ENCODE measurements around the gene SLC40A1.

The SLC40A1 gene

GRCh38 chr2:189587780-189588179 lies 7.2 kb upstream of the SLC40A1 start:
- Histone ChIP-seq H3K27me3 (ENCODE audit: low read depth) (peaks cover 6% of the 10 kb centered on the region; the same call in 1 of the 2 replicates), H3K4me3 (no peak overlapping the region), H3K4me1 (no peaks in the 10 kb centered on the region), H3K36me3 (replicated peaks) (no peaks in the 10 kb centered on the region), H3K9me3 (no peaks in the 10 kb centered on the region)
- no peak for DNase-seq (ENCODE audit: low spot score in 2 of 2)
- in situ Hi-C loops (cut with MboI; ENCODE audit: low sequenced_read_pairs): no loop called here

- H3K36me3 ChIP-seq (replicated peaks): no peaks in the 10 kb centered on the region
- no peaks in the 10 kb centered on the region for H3K9me3 ChIP-seq
- in situ Hi-C loops (cut with MboI; ENCODE audit: low sequenced_read_pairs): no loop called here
- H3K4me1 ChIP-seq: no peaks in the 10 kb centered on the region
- no peak for DNase-seq (ENCODE audit: low spot score in 2 of 2)
- H3K27me3 ChIP-seq (ENCODE audit: low read depth): peaks cover 6% of the 10 kb centered on the region; the same call in 1 of the 2 replicates
- no peak overlapping the region for H3K4me3 ChIP-seq
Observed at GRCh38 chr2:189585226-189585756, 4.7 kb upstream of the SLC40A1 start.

GRCh38 chr2:189584686-189585085 lies 4.1 kb upstream of the SLC40A1 start:
- Histone ChIP-seq H3K4me3 (no peak overlapping the region), H3K9me3 (no peaks in the 10 kb centered on the region), H3K36me3 (replicated peaks) (no peaks in the 10 kb centered on the region), H3K27me3 (ENCODE audit: low read depth) (peaks cover 5% of the 10 kb centered on the region; the same call in 1 of the 2 replicates), H3K4me1 (peaks cover 2% of the 10 kb centered on the region; the same call in 1 of the 2 replicates)
- in situ Hi-C loops (cut with MboI; ENCODE audit: low sequenced_read_pairs): no loop called here
- no peak for DNase-seq (ENCODE audit: low spot score in 2 of 2)

GRCh38 chr2:189583227-189584198 lies 2.9 kb upstream of the SLC40A1 start:
- H3K9me3 ChIP-seq: no peaks in the 10 kb centered on the region
- H3K27me3 ChIP-seq (ENCODE audit: low read depth): no peaks in the 10 kb centered on the region
- no peaks in the 10 kb centered on the region for H3K36me3 ChIP-seq (replicated peaks)
- H3K4me1 ChIP-seq: peaks cover 2% of the 10 kb centered on the region; the same call in 1 of the 2 replicates
- no peak overlapping the region for H3K4me3 ChIP-seq
- in situ Hi-C loops (cut with MboI; ENCODE audit: low sequenced_read_pairs): no loop called here
- no peak for DNase-seq (ENCODE audit: low spot score in 2 of 2)

- no peak for DNase-seq (ENCODE audit: low spot score in 2 of 2)
- no peaks in the 10 kb centered on the region for H3K27me3 ChIP-seq (ENCODE audit: low read depth)
- in situ Hi-C loops (cut with MboI; ENCODE audit: low sequenced_read_pairs): no loop called here
- H3K9me3 ChIP-seq: no peaks in the 10 kb centered on the region
- H3K4me3 ChIP-seq: no peak overlapping the region
- peaks cover 2% of the 10 kb centered on the region; the same call in 1 of the 2 replicates for H3K4me1 ChIP-seq
- H3K36me3 ChIP-seq (replicated peaks): no peaks in the 10 kb centered on the region
Observed at GRCh38 chr2:189582809-189583192, 2.2 kb upstream of the SLC40A1 start.

GRCh38 chr2:189582140-189582808 lies 1.7 kb upstream of the SLC40A1 start:
- H3K4me3 ChIP-seq: no peak overlapping the region
- H3K9me3 ChIP-seq: no peaks in the 10 kb centered on the region
- in situ Hi-C loops (cut with MboI; ENCODE audit: low sequenced_read_pairs): no loop called here
- H3K27me3 ChIP-seq (ENCODE audit: low read depth): no peaks in the 10 kb centered on the region
- H3K4me1 ChIP-seq: peaks cover 2% of the 10 kb centered on the region; the same call in 1 of the 2 replicates
- H3K36me3 ChIP-seq (replicated peaks): no peaks in the 10 kb centered on the region
- DNase-seq (ENCODE audit: low spot score in 2 of 2): no peak

- peak overlapping the region; percentile 30 for H3K4me3 ChIP-seq
- no peaks in the 10 kb centered on the region for H3K36me3 ChIP-seq (replicated peaks)
- in situ Hi-C loops (cut with MboI; ENCODE audit: low sequenced_read_pairs): no loop called here
- DNase-seq (ENCODE audit: low spot score in 2 of 2): no peak
- no peaks in the 10 kb centered on the region for H3K9me3 ChIP-seq
- no peaks in the 10 kb centered on the region for H3K27me3 ChIP-seq (ENCODE audit: low read depth)
- peaks cover 2% of the 10 kb centered on the region; the same call in 1 of the 2 replicates for H3K4me1 ChIP-seq
Observed at GRCh38 chr2:189581354-189582139, 961 bp upstream of the SLC40A1 start.

- no peaks in the 10 kb centered on the region for H3K27me3 ChIP-seq (ENCODE audit: low read depth)
- H3K9me3 ChIP-seq: no peaks in the 10 kb centered on the region
- peak overlapping the region; percentile 30 for H3K4me3 ChIP-seq
- no peaks in the 10 kb centered on the region for H3K36me3 ChIP-seq (replicated peaks)
- peaks cover 2% of the 10 kb centered on the region; the same call in 1 of the 2 replicates for H3K4me1 ChIP-seq
- DNase-seq (ENCODE audit: low spot score in 2 of 2): peak in 1 of 2 experiments; percentile 40
- in situ Hi-C loops (cut with MboI; ENCODE audit: low sequenced_read_pairs): no loop called here
Observed at GRCh38 chr2:189580241-189580651, 340 bp downstream of the SLC40A1 start.

- Histone ChIP-seq H3K4me3 (no peak overlapping the region; the same call in 1 of the 2 replicates), H3K27me3 (ENCODE audit: low read depth) (no peaks in the 10 kb centered on the region), H3K4me1 (peaks cover 2% of the 10 kb centered on the region; the same call in 1 of the 2 replicates), H3K9me3 (no peaks in the 10 kb centered on the region), H3K36me3 (replicated peaks) (no peaks in the 10 kb centered on the region)
- in situ Hi-C loops (cut with MboI; ENCODE audit: low sequenced_read_pairs): no loop called here
- DNase-seq (ENCODE audit: low spot score in 2 of 2): no peak
Observed at GRCh38 chr2:189579585-189580186, 900 bp downstream of the SLC40A1 start.

- no peaks in the 10 kb centered on the region for H3K36me3 ChIP-seq (replicated peaks)
- in situ Hi-C loops (cut with MboI; ENCODE audit: low sequenced_read_pairs): no loop called here
- H3K4me1 ChIP-seq: peaks cover 2% of the 10 kb centered on the region; the same call in 1 of the 2 replicates
Observed at GRCh38 chr2:189578272-189578950, 2.2 kb downstream of the SLC40A1 start.

GRCh38 chr2:189577121-189577520 lies 3.5 kb downstream of the SLC40A1 start:
- Histone ChIP-seq H3K4me3 (no peak overlapping the region), H3K36me3 (replicated peaks) (no peaks in the 10 kb centered on the region), H3K9me3 (no peaks in the 10 kb centered on the region), H3K4me1 (peaks cover 2% of the 10 kb centered on the region; the same call in 1 of the 2 replicates), H3K27me3 (ENCODE audit: low read depth) (no peaks in the 10 kb centered on the region)
- DNase-seq (ENCODE audit: low spot score in 2 of 2): no peak
- in situ Hi-C loops (cut with MboI; ENCODE audit: low sequenced_read_pairs): no loop called here

More at GRCh38 chr2:189578272-189578950, 2.2 kb downstream of the SLC40A1 start:
- H3K4me3 ChIP-seq: no peak overlapping the region
- no peaks in the 10 kb centered on the region for H3K27me3 ChIP-seq (ENCODE audit: low read depth)
- H3K9me3 ChIP-seq: no peaks in the 10 kb centered on the region
- DNase-seq (ENCODE audit: low spot score in 2 of 2): no peak

GRCh38 chr2:189576396-189576795 lies 4.2 kb downstream of the SLC40A1 start:
- Histone ChIP-seq H3K9me3 (no peaks in the 10 kb centered on the region), H3K36me3 (replicated peaks) (no peaks in the 10 kb centered on the region), H3K27me3 (ENCODE audit: low read depth) (no peaks in the 10 kb centered on the region), H3K4me3 (no peak overlapping the region), H3K4me1 (peaks cover 2% of the 10 kb centered on the region; the same call in 1 of the 2 replicates)
- in situ Hi-C loops (cut with MboI; ENCODE audit: low sequenced_read_pairs): no loop called here
- DNase-seq (ENCODE audit: low spot score in 2 of 2): no peak
